Left kidney (tissue), 2 donors: ENCODE results near the gene OLFML2B. TPM values are rescaled to one million over a fixed set of nuclear protein-coding genes. Genes with fewer than 3 reads are reported as not detected.
"Not testable (repeated sequence)": the region's sequence is repeated elsewhere in the genome, so short reads cannot be mapped to it uniquely, and the experiment has no call there.

Experiments used
- DNase-seq: peaks from one replicate; pipeline ENCODE4 v3.0.0-alpha.2; 2013
- polyA plus RNA-seq: library from polyadenylated mRNA; unstranded; fragments of 120-200 nt; gene quantifications from one replicate; pipeline ENCODE4 v1.2.1, GENCODE V29; 2013; ENCODE audit not compliant: insufficient read length

Gene OLFML2B
- polyA plus RNA-seq, 1 donor: 8.5 TPM

DNA sequence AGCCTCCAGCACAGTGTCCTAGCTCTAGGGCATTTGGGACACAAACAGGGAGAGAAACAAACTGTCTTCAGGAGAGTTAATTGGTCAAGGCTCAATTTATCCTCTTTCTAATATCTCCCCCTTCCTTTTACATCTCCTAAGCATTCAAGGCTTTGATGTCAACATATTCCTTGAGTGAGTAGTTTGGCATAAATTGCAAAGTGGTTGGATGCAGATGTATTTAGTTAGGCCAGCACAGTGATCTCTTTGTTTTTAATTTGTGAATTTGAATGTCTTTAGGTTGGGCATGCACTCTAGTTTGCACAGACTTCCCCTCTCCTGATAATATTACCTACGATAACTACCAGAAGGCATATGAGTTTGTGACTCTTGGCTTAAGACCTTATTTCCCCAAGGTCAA, 12.5 kb upstream of the OLFML2B start:
- no peak for DNase-seq

DNA sequence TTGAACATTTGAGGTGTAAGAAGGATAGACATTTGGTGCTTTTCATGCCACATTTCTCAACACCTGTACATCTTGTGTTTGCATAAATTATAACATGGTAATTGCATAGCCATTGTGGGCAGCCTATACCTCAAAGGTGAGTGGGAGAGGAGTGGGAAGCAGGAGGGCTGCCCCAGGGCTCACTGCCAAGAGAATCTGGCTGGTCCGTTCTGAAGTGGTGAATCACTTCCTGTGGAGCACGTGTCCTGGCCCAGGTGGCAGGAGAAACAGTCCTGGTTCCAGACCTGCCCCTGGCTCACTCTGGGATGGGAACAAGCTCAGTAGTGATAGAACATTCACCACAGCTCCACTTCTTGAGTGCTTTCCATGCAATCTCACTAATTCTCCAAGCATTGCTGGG, 11.6 kb upstream of the OLFML2B start:
- no peak for DNase-seq

DNA sequence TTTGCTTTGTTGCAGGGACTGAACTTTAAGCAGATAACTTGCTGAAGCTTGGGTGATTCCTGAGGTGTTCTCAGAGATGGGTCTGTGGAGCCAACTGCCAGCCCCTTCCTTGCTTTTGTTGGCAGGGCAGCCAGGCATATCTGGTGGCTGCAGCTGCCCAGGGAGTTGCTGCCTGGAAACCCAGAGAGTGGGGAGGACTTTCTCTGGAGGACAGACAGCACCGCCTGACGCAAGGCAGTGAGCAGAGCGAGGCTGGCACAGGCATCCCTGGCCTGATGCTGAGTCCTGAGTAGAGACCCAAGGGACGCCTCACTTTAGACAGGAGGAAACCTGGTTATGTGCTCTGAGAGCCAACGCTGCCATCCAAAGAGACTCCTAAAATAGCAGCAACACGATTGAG, 9.8 kb upstream of the OLFML2B start:
- DNase-seq: no peak

DNA sequence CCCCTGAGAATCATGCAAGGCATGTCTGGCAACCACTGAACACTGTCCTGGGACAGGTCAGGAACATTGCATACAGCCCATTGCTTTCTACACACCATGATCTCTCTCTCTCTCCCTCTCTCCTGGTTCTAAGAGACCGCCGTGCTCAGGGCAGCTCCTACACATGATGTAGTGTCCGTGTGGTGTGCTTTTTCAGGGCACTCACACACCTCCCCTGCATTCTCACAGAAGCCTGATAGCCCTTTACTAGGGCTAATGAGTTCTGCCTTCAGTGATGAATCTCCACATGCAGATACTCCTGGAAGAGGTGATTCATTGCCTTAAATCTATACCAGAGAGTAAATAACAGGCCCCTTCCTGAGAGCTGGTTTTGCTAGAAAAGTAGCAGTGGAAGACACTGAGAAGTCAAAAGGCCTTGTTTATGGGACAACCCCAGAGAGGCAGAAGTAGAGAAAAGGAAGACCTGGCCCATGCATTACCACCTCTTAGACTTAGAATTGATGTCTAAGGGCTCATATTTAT, 7.2 kb upstream of the OLFML2B start:
- peak; percentile 46 for DNase-seq

DNA sequence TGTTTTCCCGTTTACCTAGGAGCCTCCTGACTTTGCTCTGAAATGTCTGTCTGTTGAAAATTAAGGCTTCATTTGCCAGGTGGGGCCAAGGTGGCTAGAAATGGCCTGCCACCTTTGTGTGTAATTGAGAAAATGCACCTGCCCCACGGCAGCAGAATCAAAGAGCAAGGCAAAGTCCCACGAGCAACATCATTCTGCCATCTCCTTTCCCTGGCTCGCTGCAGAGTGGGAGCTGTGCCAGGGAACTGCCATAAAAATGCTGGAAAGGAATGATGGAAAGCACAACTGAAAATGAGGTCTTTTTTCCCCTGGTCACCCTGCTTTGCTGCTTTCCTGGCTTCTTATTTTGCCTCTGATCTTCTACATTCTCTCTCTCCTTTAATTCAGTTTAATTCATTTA, 5.5 kb upstream of the OLFML2B start:
- no peak for DNase-seq

DNA sequence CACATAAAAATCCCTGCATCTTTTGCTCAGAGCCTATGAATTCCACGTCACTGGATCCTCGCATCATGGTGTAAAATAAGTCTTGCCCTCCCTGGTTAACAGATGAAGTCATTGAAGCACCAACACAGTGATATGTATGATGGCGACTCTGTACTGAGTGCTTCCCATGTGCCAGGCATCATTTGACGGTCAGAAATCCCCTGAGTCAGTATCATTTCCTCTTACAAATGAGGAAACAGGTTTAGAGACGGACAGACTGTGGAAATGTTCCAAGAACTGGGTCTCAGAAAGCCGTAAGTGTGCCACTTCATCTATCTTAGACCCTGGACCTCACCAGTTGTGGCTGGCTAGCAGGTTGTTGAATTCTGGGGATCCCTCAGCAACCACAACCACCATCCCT, 5.1 kb upstream of the OLFML2B start:
- no peak for DNase-seq

DNA sequence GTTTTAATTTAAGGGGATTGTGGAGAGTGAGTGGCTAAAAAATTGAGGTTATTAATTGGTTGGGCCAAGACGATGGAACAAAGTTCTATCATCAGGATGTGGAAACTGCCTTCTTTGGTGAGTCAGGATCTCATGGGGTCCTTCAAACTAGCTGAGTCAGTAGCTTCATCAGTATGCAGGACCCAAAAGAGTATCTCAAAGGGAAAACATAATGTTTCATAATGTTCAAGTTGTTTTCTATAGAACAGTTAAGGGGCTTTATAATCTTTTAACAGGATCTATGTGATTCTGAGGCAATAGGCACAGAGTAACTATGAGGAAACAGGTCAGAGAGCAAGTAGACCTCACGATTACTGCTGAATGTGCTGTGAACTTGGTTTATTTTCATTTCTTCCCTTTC, 3.2 kb upstream of the OLFML2B start:
- no peak for DNase-seq

DNA sequence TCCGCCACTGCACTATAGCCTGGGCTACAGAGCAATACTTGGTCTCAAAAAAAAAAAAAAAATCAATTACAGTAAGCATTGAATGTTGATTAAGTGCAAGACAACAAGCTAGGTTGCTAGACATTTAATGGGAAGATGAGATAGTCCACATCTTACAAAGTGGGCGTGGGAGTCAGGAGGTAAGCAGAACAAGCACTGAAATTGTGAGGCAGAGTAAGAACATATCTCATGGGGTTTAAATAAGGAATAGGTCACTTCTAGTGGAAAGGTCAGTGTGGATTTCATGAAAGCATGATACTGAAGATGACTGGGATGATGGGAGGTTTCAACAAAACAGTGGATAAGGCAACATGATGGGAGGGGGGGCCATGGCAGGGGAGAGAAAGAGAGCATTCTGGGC, 1.9 kb upstream of the OLFML2B start:
- no peak for DNase-seq

DNA sequence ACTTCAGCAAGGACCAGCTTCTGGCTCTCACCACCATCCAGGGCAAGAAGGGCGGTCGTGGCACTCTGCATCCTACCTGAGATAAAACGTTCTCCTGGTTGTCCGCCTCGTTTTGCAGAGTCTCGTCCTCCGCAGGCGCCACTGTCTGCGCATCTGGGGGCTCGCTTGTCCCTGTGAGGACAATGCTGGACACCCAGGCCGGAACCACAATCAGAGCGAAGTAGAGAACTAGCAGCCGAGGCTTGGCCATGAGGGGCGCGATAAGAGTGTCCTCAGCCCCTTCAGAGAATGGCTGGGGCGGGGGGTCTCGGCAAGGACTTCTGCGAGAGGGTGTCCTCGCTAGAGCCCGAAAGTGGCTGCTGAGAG, 505 bp downstream of the OLFML2B start:
- no peak for DNase-seq

DNA sequence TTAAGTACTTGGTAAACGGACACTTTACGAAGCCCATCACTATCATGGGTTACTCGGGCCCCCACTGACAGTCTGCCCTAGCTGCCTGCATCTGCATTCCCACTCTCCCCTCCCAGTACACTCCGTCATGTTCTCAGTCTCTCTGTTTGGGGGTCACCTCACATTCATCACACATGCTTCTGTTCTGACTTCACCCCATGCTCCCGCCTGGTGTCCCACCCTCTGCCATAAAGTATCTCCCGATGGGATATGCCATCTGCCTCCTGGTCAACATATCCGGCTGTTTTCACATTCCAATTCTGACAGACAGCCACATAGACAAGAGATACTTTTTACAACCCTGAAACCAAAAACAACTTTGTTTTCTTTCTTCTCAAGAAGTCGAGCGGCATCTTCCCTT, 1.0 kb downstream of the OLFML2B start:
- DNase-seq: no peak

DNA sequence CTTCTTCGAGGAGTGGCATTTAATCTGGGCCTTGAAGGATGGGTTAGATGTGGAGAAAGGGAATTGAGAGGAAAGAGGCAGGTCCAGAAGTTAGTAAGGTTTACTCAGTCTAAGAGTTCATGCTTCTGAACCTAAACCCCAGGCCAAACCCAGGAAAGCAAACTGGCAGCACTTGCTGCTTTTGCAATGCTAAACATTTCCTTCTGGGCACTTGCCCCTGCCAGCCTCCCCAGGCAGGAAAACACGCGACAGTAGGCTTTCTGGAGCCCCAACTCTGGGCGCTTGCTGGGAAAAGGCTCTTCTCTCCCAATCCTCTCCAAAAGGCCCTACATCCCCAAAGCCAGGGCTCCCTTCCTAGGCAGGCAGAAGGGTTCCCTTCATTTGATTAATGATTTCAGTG, 2.5 kb downstream of the OLFML2B start:
- DNase-seq: no peak

DNA sequence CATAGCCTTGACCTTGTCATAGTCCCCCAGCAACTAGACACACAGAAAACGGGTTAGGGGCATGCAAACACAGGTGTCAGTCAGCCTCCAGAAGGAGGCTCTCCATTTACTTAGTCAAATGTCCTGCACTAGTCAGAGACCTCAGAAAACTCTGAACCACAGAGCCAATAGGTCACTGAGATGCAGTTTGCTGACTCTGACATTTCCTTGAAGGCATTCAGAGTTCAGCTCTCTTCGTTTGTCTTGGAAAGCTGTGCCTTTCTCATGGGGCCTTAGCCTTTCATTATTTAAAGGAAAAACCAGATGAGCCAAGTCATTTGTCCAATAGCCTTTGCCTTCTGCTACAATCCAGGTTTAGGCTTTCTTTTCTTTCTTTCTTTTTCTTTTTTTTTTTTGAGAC, 3.5 kb downstream of the OLFML2B start:
- no peak for DNase-seq

DNA sequence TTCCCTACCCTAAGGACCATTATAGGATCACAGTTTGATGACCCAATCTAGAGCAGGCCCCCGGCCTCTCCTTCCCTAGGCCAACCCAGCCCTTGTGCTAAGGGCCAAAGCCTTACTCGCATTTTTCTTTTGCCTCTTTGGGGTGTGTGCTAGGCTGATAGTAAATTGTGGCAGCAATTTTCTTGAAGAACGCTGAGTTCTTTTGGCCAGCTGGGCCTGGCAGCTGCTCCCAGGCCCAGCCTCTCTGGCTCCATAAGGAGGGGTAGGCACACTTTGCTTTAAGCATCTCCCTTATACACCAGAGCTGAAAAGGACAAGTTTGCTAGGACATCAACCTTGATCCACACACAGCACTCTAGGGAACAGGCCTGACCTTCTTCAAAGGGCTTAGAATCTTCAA, 4.2 kb downstream of the OLFML2B start:
- DNase-seq: no peak

DNA sequence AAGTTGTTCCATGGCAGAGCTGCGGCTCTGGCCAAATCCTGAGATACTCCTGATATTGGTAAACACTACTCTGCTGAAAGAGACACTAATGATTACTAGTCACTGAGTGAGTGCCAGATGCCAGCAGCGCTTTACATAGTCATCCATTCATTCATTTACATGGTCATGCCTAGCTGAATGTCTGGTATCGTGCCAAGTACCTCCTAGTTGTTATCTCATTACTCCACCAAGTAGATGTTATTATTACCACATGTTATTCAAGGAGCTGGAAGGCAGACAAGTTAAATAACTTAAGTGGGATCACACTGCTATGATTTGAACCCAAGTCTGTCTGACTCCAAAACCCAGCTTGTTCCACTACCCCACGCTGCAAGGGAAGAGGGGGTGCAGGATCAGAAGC, 4.7 kb downstream of the OLFML2B start:
- DNase-seq: no peak

DNA sequence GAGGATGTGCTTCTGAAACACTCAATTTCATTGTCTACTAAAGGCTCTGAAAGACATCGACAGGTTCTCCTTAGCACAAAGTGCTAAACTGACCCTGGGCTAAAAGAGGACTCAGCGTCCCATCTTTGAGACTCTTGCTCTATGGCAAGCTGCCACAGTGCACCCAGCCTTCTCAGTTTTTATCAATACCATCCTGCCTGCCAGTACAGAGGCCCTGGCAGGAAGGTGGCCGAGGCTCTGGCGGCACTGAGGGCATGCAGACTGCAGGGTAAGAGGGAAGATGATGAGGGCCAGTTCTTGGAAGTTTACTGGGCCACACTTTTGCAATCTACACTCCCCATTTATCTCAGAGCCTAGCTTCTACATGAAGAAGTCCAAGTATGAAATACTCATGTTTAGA, 5.3 kb downstream of the OLFML2B start:
- no peak for DNase-seq

DNA sequence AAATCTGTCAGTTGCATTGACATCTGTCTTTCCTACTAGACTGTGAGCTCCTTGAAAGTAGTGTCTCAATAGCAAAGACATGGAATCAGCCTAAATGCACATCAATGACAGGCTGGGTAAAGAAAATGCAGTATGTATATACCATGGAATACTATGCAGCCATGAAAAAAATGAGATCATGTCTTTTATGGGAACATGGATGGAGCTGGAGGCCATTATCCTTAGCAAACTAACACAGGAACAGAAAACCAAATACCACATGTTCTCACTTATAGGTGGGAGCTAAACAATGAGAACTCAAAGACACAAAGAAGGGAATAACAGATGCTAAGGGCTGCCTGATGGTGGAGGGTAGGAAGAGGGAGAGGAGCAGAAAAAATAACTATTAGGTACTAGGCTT, 5.9 kb downstream of the OLFML2B start:
- not testable (repeated sequence) for DNase-seq

DNA sequence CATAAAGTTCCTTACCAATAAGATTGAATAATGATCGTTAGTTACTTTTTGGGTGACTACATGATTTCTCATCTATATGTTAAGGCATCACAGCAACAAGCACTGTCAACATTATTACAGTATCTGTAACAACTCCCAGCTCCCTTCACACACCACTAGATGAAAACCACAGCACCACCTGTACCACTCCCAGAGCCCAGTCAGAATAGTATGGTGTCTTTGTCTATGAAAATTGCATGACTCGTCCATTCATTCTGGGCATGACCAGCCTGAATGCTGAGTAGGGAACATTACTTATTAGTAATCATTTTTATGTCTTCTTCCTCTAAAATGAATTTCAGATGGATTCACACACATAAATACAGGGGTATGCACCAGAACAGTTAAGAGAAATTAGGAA, 7.0 kb downstream of the OLFML2B start:
- no peak for DNase-seq

DNA sequence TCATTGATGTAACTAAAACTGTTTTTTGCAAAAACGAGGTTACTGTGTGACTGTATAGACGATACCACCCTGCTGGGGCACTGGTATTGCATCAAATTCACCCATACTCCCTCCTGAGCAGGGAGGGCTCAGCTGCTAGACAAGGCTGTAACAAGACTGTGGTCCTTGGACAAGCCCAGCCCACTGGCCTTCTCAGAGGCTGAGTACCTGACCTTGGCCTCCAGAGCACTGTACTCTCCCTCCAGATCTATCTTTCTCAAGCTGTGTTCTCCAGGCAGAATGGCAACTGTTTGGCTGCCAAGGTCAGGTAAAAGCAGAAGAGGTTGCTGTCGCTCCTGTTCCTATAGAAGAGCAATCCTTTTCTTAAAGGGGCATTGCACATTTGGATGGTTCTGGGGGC, 8.5 kb downstream of the OLFML2B start:
- no peak for DNase-seq

DNA sequence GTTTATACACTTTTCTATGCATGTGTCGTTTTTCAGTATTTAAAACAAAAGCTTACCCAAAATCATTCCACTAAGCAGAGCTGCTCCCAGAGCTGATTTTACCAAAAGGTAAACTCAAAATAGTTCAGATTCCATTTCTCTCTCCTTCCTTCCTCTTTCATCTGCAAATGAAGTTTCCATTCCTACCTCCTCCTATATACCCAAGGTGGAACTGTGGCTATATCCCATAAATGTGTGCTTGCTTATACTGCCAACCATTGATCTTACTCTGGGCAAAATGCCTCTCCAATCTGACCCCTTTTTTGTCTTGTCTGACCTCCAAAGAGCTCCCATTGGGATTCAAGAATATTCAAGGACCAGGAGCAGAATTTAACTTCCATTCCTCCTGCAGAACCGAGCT, 9.5 kb downstream of the OLFML2B start:
- DNase-seq: no peak

DNA sequence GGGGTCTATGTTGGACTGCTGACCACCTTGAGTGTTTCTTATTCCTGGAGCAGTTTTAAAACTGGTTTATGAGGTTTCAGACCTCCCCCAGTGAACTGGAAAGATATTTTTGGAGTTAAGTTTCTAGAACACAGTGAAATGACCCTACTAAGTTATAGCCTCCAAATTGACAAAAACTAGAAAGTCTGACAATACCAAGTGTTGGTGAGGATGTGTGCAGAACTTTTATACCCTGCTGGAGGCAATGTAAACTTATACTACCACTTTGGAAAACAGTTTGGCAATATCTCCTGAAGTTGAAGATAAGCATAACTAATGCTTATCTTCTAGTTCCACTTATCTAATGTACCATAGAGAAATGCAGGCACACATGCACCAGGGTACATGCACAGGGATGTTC, 10.4 kb downstream of the OLFML2B start:
- no peak for DNase-seq

DNA sequence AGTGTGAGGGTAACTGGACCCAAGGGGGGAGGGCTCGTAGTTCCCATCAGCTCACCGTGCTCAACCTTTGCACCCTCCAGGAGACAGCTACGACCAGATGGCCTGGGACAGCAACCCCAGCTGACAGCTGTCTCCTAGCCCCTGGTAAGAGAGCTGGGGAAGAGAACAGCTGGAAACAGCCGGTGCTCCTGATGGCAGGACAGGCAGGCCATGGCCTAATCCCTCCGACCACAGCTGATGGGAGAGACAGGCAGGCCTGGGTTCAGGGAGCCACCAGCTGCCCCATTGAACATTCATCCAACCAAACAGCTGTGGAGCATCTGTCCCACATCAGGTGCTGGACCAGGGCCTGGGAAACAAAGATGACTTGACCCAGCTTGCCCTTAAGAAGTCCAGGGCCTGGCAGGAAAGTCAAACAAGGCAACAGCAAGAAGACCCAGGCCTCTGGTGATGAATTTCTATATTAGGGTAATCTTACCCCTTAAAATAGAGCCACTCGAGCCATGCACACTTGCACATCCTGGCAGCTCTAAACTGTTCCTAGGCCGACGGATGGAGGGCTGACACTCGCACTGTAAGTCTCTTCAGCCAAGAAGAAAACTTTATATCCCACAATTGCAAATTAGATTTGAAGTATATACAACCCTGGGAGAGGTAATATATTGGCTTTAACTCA, 12.2 kb downstream of the OLFML2B start:
- DNase-seq: no peak

DNA sequence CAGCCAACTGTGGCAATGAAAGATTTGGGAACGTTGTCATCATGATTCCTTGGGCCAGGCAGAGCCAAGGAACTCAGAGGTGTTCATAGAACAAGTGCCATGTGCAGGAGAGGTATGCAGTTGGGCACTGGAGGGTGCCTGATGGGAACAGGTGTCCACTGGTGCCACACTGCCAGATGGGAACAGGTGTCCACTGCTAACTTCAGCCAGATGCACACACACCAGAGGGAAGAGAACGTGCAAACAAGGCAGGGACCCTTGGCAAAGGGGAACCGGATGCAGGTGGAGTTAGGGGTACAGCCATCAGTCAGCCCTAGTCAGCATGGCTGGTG, 13.5 kb downstream of the OLFML2B start:
- no peak for DNase-seq

DNA sequence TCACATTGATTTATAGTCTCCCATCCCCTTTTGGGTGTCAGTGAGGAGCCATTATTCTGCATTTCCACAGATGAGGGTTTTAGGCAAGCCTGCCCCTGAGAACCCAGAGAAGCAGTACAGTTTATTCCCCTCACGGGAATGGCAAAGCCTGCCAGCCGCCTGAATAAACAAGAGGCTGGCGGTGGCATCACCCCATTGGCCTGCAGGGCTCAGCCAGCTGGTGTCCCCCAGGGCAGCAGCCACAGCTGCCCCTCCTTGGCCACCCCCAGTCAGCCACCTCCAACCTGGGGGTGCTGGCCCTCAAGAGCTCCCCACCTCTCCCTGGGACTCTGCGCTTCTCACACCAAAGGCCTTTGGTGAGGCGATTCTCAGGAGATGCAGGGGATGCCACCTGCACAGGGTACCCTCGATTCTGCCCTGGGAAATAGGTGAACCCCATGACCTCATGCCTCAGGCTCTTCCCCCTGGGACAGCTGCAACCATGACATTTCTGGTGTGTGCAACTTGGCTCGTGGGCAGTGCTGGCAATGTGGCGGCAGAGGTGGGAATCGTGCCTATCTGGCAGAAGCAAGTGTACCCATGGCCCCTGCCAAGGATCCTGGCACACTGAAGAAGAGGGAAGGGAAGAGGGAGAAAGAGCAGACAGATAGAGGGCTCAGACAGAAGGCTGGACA, 14.0 kb downstream of the OLFML2B start:
- no peak for DNase-seq

DNA sequence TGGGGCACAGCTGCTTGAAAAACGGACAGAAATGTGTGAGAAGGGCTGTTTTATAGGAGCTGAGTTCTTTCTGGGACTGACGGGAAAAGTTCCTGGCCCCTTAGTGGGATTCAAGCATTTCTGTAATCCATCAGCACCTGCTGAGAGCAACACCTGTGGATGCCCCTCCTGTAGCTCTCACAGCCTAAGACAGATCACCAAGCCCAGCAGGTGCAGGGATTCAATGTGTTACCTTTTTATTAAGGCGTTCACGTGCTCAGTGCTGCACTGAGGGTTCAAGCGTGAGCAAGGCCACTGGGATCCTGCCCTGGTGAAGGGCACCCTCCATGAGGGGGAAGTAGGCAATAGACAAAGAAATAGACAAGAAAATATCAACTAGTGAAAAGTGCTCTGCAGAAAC, 14.9 kb downstream of the OLFML2B start:
- DNase-seq: no peak
